HG03378 (cell line): Measurements from ENCODE around the gene COBL.

ENCODE experiments used
- ATAC-seq: cut with Tn5 transposase; IDR thresholded peaks from one replicate; pipeline ENCODE4 v1.9.1; 2021; ENCODE audit warnings: mild to moderate bottlenecking, moderate library complexity; ENCODE audit not compliant: unreplicated experiment

Gene COBL

DNA sequence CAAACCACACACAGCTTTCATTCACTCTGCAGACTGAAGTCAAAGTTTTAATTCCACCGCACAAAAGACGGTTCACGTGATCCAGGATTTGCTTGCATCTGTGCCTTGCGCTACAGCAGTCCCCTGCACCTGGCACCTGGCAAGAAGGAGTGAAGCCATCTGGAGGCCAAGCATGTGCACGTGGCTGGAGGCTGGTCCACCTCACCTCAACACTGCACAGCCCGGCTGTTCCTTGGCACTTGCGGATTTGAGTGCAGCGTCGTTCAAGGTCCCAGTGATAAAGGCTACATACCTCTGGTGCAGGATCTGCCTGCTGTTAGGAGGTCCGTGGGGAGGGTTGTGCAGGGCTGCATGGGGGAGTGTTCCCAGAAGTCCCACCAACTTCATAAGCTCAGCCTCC is 285.4 kb downstream of the COBL start:
- no peak for ATAC-seq

GRCh38 chr7:51029701-51030191 is 286.9 kb downstream of the COBL start:
- no peak for ATAC-seq

DNA sequence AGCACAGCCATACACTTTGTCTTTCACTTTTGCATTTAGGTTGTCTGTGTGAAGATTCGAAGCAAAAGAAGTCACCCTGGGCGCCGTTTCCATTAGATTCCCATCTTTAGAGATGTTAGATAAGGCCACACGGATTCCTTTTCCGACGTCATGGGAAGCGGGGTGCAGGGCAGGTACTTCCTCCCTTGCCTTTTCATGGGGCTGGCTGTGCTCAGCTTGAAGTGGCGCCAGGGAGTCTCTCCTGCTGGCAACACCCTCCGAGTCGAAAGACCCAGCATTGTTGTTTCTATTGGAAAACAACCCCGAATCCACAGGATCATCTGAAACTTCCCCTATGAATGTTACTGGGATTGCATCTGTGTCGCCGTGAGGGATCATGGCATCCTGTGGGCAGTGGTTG is 287.5 kb downstream of the COBL start:
- ATAC-seq, result no peak

- no peak for ATAC-seq
Observed at GRCh38 chr7:51027935-51028830, 288.4 kb downstream of the COBL start.

- ATAC-seq, result no peak
Observed at GRCh38 chr7:51027106-51027934, 289.3 kb downstream of the COBL start.

DNA sequence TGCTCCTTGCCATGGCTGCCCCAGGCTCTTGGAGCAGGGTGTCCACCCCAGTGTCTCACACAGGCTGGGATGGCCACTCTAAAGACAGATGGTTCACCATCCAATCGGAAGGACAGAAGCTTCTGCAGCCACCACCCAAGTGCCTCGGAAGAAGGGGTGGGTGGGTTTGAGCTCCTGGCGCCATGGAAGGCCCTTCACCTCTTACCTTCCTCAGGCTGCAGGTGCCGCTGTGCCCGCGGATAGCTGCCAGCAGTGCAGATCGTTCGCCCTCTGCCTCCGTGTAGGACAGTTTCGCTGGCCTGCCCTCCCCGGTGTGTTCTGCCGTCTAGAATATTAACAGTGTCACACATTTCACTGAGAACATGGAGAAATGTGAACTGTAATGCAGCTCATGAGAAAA is 290.3 kb downstream of the COBL start:
- ATAC-seq, result no peak

- ATAC-seq, result no peak
Observed at GRCh38 chr7:51025668-51026067, 290.9 kb downstream of the COBL start.

- ATAC-seq, result no peak
Observed at GRCh38 chr7:51024867-51025266, 291.7 kb downstream of the COBL start.

DNA sequence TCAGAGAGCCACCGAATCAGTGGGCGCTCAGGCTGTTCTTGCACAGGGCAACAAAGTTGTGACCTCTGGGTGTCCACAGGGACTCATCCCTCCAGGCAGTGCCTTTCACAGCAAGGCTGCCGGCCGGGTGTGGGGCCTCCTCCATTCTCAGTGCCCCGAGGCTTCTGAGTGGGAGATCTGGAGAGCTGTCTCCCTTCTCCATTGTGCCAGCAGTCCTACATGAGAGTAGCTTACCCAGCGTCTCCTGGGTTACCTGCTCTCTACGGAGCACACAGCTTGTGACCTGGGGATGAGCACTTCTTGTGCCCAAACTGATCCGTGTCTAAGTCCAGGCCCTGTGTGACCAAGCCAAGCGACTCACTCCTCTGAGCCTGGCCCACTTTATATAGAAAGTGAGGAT is 293.1 kb downstream of the COBL start:
- ATAC-seq, result no peak

DNA sequence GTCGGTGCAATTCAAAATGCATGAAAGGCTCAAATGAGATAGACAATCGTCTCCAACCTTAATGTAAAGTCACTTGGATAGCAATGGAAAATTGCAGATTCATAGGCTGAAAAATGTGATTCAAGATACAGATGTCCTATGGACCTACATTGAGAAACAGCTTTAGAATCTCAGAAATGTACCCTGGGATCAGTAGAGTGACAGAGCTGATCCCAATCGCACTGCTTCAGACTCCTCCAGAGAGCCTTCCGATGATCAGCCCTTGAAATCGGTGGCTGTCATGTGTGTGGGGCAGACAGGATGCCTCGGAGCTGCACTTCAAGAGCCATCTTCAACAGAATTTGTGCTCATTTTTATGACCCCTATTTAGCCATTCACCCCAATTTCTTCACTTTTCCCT is 293.8 kb downstream of the COBL start:
- no peak for ATAC-seq

DNA sequence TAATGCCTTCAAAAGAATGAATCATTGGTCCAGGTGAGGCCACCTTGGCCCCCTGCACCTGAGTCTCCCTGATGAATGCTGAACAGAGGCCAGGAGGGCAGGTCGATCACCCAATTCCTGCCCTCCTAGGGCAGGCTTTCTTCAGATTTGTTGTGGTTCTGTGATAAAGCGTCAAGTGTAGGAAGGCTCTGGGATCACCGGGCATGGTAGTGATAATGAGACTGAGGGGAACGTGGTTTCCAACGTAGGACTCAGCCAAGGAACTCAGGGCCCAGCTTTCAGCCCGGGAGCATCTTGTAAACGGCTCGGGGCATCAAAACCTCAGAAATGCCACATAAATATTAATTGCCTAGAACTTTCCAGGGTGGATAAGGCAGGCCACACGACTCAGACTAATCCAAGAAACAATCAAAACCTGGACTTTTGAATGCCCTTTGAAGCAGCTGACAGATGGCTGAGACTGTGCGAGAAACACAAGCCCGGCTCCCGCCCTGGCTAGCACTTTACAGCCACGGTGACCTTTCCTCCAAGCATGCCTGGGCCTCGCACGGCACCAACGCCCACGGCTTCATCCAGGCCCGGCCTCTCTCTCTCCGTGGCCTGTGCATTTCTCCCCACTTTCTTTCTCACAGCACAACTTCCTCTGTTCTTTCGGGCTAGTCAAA is 294.6 kb downstream of the COBL start:
- no peak for ATAC-seq

DNA sequence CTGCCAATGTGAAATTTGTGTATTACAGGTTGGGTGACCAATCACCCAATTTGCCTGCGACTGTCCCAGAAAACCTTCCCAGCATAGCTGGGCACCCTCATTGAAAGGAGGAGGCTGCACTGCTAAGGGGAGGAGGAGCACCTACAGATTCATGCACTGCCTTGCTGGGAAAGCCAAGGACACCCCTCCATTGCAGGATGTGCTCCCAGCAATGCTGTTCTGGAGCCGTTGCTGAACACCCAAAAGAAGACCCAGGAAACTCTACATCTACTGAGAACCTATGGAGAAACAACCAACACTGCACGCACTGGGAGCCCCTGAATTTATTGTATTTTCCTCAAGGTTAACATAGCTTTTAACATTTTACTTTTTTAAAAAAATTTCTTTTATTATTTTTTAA is 295.7 kb downstream of the COBL start:
- no peak for ATAC-seq

DNA sequence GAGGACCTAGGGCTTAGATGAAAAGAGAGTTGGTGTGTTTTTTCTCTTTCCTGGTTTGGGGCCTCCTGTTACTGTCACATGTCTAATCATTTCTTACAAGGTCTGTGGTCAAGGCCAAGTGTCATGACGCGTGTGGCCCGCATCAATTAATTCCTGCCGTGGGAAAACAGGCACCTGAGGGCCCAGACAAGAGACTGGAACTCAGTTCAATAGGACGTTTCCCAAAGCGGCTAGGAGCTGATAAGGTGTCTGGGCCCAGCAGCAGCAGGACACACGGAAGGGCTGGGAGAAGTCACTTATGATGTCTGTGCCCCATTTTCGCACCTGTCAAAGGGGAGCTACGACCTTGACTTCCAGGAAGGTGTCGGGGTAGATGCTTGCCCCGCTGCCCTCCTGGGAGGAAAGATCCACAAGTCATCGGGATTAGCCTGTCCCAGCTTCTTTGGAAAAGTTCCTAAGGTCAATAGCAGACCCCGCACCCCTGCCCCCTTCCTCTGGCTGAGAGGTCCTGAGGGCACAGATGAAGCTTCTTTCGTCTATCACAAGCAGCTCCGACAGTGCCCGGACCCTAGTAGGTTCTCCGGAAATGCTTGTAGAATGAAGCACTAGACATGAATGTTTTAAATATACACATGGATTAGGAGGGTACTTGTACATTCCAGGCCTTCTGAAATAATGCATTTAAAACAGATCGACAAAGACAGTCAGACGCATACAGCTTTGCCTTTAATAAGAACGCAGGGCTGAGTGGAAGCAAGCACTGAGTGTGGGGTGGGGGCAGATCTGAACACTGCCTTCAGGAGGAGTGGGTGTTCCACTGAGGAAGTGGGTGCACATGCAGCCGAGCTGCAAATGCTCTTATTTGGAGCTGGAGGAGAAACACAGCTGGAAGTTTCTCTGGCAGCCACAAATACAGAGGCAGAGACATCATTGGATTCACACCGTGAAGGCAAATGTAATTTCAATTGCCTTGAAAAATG is 296.4 kb downstream of the COBL start:
- ATAC-seq, result no peak

DNA sequence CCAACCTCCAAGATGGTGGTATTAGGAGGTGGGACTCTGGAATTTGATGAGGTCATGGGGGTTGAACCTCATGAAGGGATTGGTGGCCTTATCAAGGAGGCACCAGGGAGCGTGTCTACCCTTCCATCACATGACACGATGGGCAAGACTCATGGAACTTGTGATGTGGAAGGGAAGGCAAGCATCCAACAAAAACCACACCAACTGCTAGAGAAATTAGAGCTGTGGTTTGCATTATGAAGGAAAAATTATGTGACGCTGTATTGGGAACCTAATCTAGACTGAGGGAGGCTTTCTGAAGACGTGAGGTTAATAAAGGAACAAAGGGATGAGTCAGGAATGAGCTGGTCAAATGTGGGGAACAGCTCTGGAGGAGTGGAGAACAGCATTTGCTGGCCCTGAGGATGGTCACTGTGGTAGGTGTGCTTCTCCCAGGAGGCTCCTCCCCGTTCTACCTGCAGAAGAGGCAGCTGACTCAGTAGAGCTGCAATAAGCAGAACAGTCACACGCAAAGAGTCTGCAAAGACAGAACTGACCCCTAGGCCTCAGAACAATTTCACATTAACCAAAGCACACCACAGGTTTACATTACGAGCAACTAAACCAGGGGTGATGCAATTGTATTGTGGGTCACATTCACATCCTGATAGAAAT is 297.3 kb downstream of the COBL start:
- no peak for ATAC-seq

DNA sequence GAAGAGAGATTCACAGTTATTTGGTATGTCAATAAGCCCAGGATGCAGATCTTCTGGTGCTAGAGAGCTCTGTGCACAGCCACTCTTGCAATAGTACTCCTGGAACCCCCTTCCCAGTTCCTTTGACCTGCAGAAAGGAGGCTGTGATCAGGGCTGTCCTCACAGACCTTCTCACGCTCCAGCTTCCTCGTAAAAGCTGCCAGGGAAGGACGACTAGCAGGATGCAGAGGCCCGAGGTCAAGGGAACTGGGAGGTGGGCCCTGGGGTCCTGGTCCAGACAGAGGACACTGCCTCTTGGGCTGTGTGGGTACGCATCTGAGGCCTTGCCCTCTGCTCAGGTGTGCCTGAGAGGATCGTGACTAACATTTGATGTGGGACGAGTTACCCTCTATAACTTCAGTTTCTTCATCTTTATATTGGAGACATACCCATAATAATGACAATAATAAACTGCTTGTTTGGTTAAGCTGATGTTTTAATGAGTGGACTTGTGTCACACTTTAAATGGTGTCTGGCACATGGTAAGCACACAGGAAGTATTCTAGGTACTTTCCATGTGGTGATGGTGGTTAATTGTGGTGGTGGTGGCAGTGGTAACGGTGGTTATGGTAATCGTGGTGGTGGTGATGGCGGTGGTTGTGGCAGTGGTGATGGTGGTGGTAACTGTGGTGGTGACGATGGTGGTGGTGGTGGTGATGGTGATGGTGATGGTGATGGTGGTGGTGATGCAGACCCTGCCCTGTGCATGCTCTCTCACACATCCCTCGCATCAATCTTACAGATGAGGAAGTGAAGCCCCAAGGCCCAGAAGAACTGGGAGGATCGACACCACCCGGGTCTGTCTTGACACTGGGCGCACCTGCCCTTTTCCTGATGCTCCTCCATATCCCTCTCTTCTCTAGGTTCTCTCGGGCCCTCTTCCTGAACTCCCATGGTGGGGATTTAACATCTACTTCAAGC is 298.8 kb downstream of the COBL start:
- no peak for ATAC-seq

- ATAC-seq, result no peak
Observed at GRCh38 chr7:51016546-51016945, 300.1 kb downstream of the COBL start.

DNA sequence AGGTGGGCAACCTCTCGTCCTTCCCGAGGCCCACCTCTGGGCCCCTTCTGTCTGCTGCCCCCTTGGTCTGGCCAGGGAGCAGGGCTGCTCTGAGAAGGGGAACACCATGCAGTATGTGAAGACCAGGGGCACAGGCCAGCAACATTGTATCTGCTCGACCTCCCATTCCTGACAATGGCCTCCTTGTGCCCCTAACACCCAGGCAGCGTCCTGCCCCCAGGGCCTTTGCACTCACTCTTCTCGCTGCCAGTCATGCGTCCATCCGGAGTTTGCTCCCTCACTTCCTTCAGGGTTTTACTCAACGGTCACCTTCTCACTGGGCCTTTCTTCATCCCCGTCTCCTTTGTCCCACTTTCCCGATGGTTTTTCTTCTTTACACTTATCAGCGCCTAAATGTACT is 301.0 kb downstream of the COBL start:
- no peak for ATAC-seq

GRCh38 chr7:51014811-51015210 is 301.8 kb downstream of the COBL start:
- no peak for ATAC-seq
